HepG2 (cell line): ENCODE data around the gene ZNF467. TPM values are rescaled to one million over a fixed set of nuclear protein-coding genes. Genes with fewer than 3 reads are reported as not detected.

Source experiments
- ATAC-seq: fragments of 200-7000 bp; cut with Tn5 transposase; 3 replicates; pipeline ENCODE4 v1.9.1; 2020; ENCODE audit warnings: mild to moderate bottlenecking, moderate library complexity
- BruUV-seq: library from RNA; stranded (reverse); fragments of 400-500 nt; replicated peaks from 2 replicates; lab custom pipeline; 2021; lab: Mats Ljungman, UMichigan
- CTCF ChIA-PET: fragments of 300-600 bp; formaldehyde crosslinking; extraction: SDS; loops from one replicate; lab custom pipeline; 2021; ENCODE audit warnings: low total read pairs, inconsistent platforms, low intra/inter-chr PET ratio; lab: Yijun Ruan, JAX
- POLR2A ChIA-PET: fragments of 350-600 bp; sonication (Branson Sonifier 250); formaldehyde crosslinking; loops from one replicate; lab custom pipeline; 2020; ENCODE audit warnings: antibody characterized with exemption, inconsistent platforms; lab: Yijun Ruan, JAX
- DNase-seq: peaks from one replicate; pipeline ENCODE4 v3.0.0-alpha.2; 2015; ENCODE audit warnings: low spot score
- FAIRE-seq: peaks from 3 replicates; lab custom pipeline; 2011; peaks lifted over from hg19 to GRCh38; lab: Jason Lieb, UNC
- H2AFZ ChIP-seq: one replicate; pipeline ENCODE4 v1.6.1; 2011; ENCODE audit warnings: low read length, inconsistent platforms
- H3K27ac ChIP-seq: fragments of 300-600 bp; 3 replicates; pipeline ENCODE4 v1.8.0; 2011; ENCODE audit warnings: mixed run types, mild to moderate bottlenecking, mixed read lengths, low read length, inconsistent platforms; ENCODE audit not compliant: insufficient read depth; ENCODE audit errors: extremely low read length
- H3K27me3 ChIP-seq, 2 experiments: fragments of 200-600 bp in 1 of 2; 2 replicates in 1 of 2; 3 replicates in 1 of 2; pipeline versions ENCODE4 v1.6.0 to v1.8.0; 2011; ENCODE audit warnings: low read length in 2 of 2, mild to moderate bottlenecking in 2 of 2, moderate library complexity in 2 of 2, inconsistent platforms in 1 of 2; ENCODE audit not compliant: insufficient read depth in 2 of 2, control insufficient read depth in 1 of 2
- H3K36me3 ChIP-seq, 2 experiments: fragments of 200-600 bp in 1 of 2; replicated peaks in 1 of 2; 2 replicates in 1 of 2; 3 replicates in 1 of 2; pipeline versions ENCODE4 v1.5.1 to v1.8.0; 2011; ENCODE audit warnings: low read length in 2 of 2, inconsistent platforms in 1 of 2; ENCODE audit not compliant: insufficient read depth in 2 of 2, control insufficient read depth in 1 of 2
- H3K4me1 ChIP-seq: 2 replicates; pipeline ENCODE4 v1.5.1; 2012; ENCODE audit warnings: low read length, inconsistent platforms; ENCODE audit not compliant: insufficient read depth
- H3K4me2 ChIP-seq: 2 replicates; pipeline ENCODE4 v1.6.0; 2011; ENCODE audit warnings: low read depth, low read length, inconsistent platforms
- H3K4me3 ChIP-seq, 3 experiments: fragments of 200-600 bp in 1 of 3; sonication (generic), shearing (Covaris generic) in 1 of 3; replicated peaks in 1 of 3; 2 replicates each; pipeline ENCODE4 v1.5.1; 2011 to 2016; ENCODE audit warnings: low read length in 3 of 3, inconsistent platforms in 2 of 3, low read depth in 2 of 3, mild to moderate bottlenecking in 2 of 3, control low read depth in 1 of 3, mixed read lengths in 1 of 3; ENCODE audit not compliant: insufficient read depth in 1 of 3
- H3K79me2 ChIP-seq: one replicate; pipeline ENCODE4 v1.6.1; 2011; ENCODE audit warnings: low read length, inconsistent platforms; ENCODE audit not compliant: insufficient read depth
- H3K9ac ChIP-seq: 2 replicates; pipeline ENCODE4 v1.6.0; 2011; ENCODE audit warnings: mild to moderate bottlenecking, low read depth, low read length, inconsistent platforms; ENCODE audit not compliant: insufficient read depth
- H3K9me3 ChIP-seq: 2 replicates; pipeline ENCODE4 v1.5.1; 2012; ENCODE audit warnings: mild to moderate bottlenecking, low read length
- H4K20me1 ChIP-seq: 2 replicates; pipeline ENCODE4 v1.6.0; 2011; ENCODE audit warnings: inconsistent platforms, mild to moderate bottlenecking, low read length, moderate library complexity; ENCODE audit not compliant: insufficient read depth
- ARID2 ChIP-seq: sonication (generic); formaldehyde crosslinking; IDR thresholded peaks from 2 replicates; pipeline ENCODE4 v1.8.1; 2022; ENCODE audit warnings: mild to moderate bottlenecking, missing genetic modification reagents, borderline replicate concordance
- ARNT2 ChIP-seq: sonication (generic); formaldehyde crosslinking; IDR thresholded peaks from 2 replicates; pipeline ENCODE4 v1.8.0; 2022; ENCODE audit warnings: mild to moderate bottlenecking, low read depth, missing genetic modification reagents, moderate library complexity
- CAMTA2 ChIP-seq: sonication (generic); formaldehyde crosslinking; IDR thresholded peaks from 2 replicates; pipeline ENCODE4 v1.4.0; 2020; ENCODE audit warnings: mild to moderate bottlenecking, missing genetic modification reagents, borderline replicate concordance
- GABPA ChIP-seq, 2 experiments: IDR thresholded peaks; 2 replicates each; pipeline ENCODE4 v1.6.1; 2011 to 2016; ENCODE audit warnings: low read depth in 2 of 2, low read length in 1 of 2, missing biosample characterization in 1 of 2, missing genetic modification characterization in 1 of 2
- GLI4 ChIP-seq: sonication (generic); formaldehyde crosslinking; IDR thresholded peaks from 2 replicates; pipeline ENCODE4 v1.5.1; 2020; ENCODE audit warnings: missing genetic modification reagents, mild to moderate bottlenecking, moderate library complexity, borderline replicate concordance
- KAT8 ChIP-seq: IDR thresholded peaks from 2 replicates; pipeline ENCODE4 v1.6.1; 2016; ENCODE audit warnings: missing genetic modification reagents, missing compliant biosample characterization
- NR2F1 ChIP-seq, 2 experiments: fragments of 450-650 bp in 1 of 2; formaldehyde crosslinking in 1 of 2; IDR thresholded peaks; 2 replicates each; pipeline versions ENCODE4 v1.5.0 to v1.6.1; 2016 to 2020; ENCODE audit warnings: mild to moderate bottlenecking in 1 of 2, missing compliant biosample characterization in 1 of 2, missing genetic modification reagents in 1 of 2, moderate library complexity in 1 of 2
- RXRA ChIP-seq: sonication (generic); formaldehyde crosslinking; IDR thresholded peaks from 2 replicates; pipeline ENCODE4 v1.5.1; 2020; ENCODE audit warnings: missing genetic modification reagents
- SRF ChIP-seq: IDR thresholded peaks from 2 replicates; pipeline ENCODE4 v1.6.1; 2011; ENCODE audit warnings: mild to moderate bottlenecking, low read depth, low read length, moderate library complexity
- TGIF2 ChIP-seq: IDR thresholded peaks from 2 replicates; pipeline ENCODE4 v1.6.1; 2016; ENCODE audit warnings: control low read depth, missing compliant biosample characterization
- ZBTB34 ChIP-seq: sonication (generic); formaldehyde crosslinking; IDR thresholded peaks from 2 replicates; pipeline ENCODE4 v1.8.0; 2022; ENCODE audit warnings: mild to moderate bottlenecking, missing genetic modification reagents
- ZFP62 ChIP-seq: sonication (generic); formaldehyde crosslinking; IDR thresholded peaks from 2 replicates; pipeline ENCODE4 v1.4.0; 2020; ENCODE audit warnings: missing genetic modification reagents
- ZNF570 ChIP-seq: sonication (generic); formaldehyde crosslinking; IDR thresholded peaks from 2 replicates; pipeline ENCODE4 v1.4.0; 2020; ENCODE audit warnings: mild to moderate bottlenecking, missing genetic modification reagents, borderline replicate concordance
- ZNF605 ChIP-seq: sonication (generic); formaldehyde crosslinking; IDR thresholded peaks from 2 replicates; pipeline ENCODE4 v1.8.0; 2022; ENCODE audit warnings: mild to moderate bottlenecking, missing genetic modification reagents
- ZNF709 ChIP-seq: sonication (generic); formaldehyde crosslinking; IDR thresholded peaks from 2 replicates; pipeline ENCODE4 v1.5.0; 2020; ENCODE audit warnings: mild to moderate bottlenecking, missing genetic modification reagents
- ZNF83 ChIP-seq: sonication (generic); formaldehyde crosslinking; IDR thresholded peaks from 2 replicates; pipeline ENCODE4 v1.4.0; 2020; ENCODE audit warnings: missing genetic modification reagents, mild to moderate bottlenecking, borderline replicate concordance
- WGBS: methylation state at CpG from one replicate; pipeline ENCODE4 v1.1.6; 2017; ENCODE audit warnings: low lambda C conversion rate; 5-methylcytosine and 5-hydroxymethylcytosine counted together
- in situ Hi-C: cut with HindIII; loops from 2 replicates; pipeline ENCODE4 v1.10.0; 2017; ENCODE audit warnings: low pct_unique_long_range_greater_than_20kb; ENCODE audit not compliant: extremely low pct_ligation_motif_present
- intact Hi-C: fragments of 100-400 bp; cut with micrococcal nuclease; formaldehyde crosslinking; loops from one replicate; pipeline ENCODE4 v1.10.0; 2022; ENCODE audit not compliant: unreplicated experiment
- polyA plus RNA-seq, 8 experiments: library from polyadenylated mRNA; depleted of rRNA in 3 of 8; stranded (reverse) in 7 of 8; unstranded in 1 of 8; fragments of >200 nt; fragmentation: Illumina TruSeq in 4 of 8; extraction: Trizol in 4 of 8; gene quantifications; 2 replicates each; pipeline versions ENCODE4 v1.2.1 to v1.2.3, GENCODE V29; 2011 to 2016; ENCODE audit warnings: low read depth in 4 of 8, missing spikeins in 1 of 8, mixed read lengths in 1 of 8; ENCODE audit not compliant: insufficient read depth in 1 of 8
- total RNA-seq, 5 experiments: library from RNA; depleted of rRNA; stranded (reverse); fragments of >200 nt; fragmentation: Illumina TruSeq; extraction: Trizol; gene quantifications; 2 replicates each; pipeline ENCODE4 v1.2.3, GENCODE V29; 2016; ENCODE audit warnings: low read depth in 1 of 5

Gene ZNF467
- total and polyA plus RNA-seq, 2 of the 13 experiments (the other 11 are each of a cell fraction or from before 2014, with no cell fraction given): 0.03 TPM; not detected in 1

- no peak for ATAC-seq
- POLR2A ChIA-PET: no interaction called here
Observed at GRCh38 chr7:149751043-149751775, 22.2 kb downstream of the ZNF467 start.

More at GRCh38 chr7:149751043-149751775, 22.2 kb downstream of the ZNF467 start:
- Histone ChIP-seq H2AFZ (no peak overlapping the region), H3K4me2 (no peak overlapping the region), H4K20me1 (no peaks in the 10 kb centered on the region), H3K9ac (no peak overlapping the region), H3K79me2 (no peaks in the 10 kb centered on the region), H3K4me3 (no peak overlapping the region), H3K4me1 (peaks cover 8% of the 10 kb centered on the region), H3K9me3 (no peaks in the 10 kb centered on the region), H3K36me3 (no peaks in the 10 kb centered on the region), H3K27me3 (peaks cover 2 to 10% of the 10 kb centered on the region in 2 experiments; a peak in 3 of 5 replicates), H3K27ac (no peak overlapping the region)
- no peak for FAIRE-seq
- intact Hi-C loops (no loop called here), in situ Hi-C loops (loop anchor here (5.0 kb wide), 1 partner anchor 89 kb away; no protein-coding TSS in a partner anchor)
- no peak for DNase-seq
- CTCF ChIA-PET: no interaction called here
- WGBS: 25% methylated on average over 4 of the region's 8 CpGs
- BruUV-seq: no TSS peak
- no peak for TF ChIP-seq KAT8 (CRISPR knock-in tag)
- TF ChIP-seq ZNF709 (CRISPR knock-in tag): no peak
- no peak for TF ChIP-seq ZFP62 (CRISPR knock-in tag)
- TF ChIP-seq NR2F1 (CRISPR knock-in tag; IDR thresholded peaks at IDR 0.05): no peak
- no peak for TF ChIP-seq GLI4 (CRISPR knock-in tag)
- TF ChIP-seq ZNF605 (CRISPR knock-in tag): no peak
- TF ChIP-seq ARNT2: no peak
- TF ChIP-seq ZNF83 (CRISPR knock-in tag): no peak
- no peak for TF ChIP-seq RXRA (CRISPR knock-in tag)
- TF ChIP-seq ZBTB34 (CRISPR knock-in tag): no peak
- no peak for TF ChIP-seq GABPA (IDR thresholded peaks at IDR 0.05; ENCODE audit: low read depth, low read length)
- no peak for TF ChIP-seq GABPA (CRISPR knock-in tag; IDR thresholded peaks at IDR 0.05; ENCODE audit: low read depth)
- no peak for TF ChIP-seq CAMTA2 (CRISPR knock-in tag)
- no peak for TF ChIP-seq ZNF570
- TF ChIP-seq SRF: no peak
- TF ChIP-seq ARID2 (CRISPR knock-in tag): no peak
- no peak for TF ChIP-seq TGIF2
